Measurements from ENCODE around the gene FRS2. TPM values are rescaled to one million over a fixed set of nuclear protein-coding genes. Genes with fewer than 3 reads are reported as not detected.

Gene FRS2
- total RNA-seq, 1 donor from 2014 or later, result 31.4 TPM

GRCh38 chr12:69610126-69610525, 139.9 kb downstream of the FRS2 start:
- Mint-ChIP-seq H3K4me3 (no peak overlapping the region), H3K27ac (ENCODE audit: unreplicated experiment) (no peak overlapping the region), H3K4me1 (no peaks in the 10 kb centered on the region), H3K9me3 (no peaks in the 10 kb centered on the region), H3K27me3 (ENCODE audit: low read depth) (peaks cover 3% of the 10 kb centered on the region), H3K36me3 (ENCODE audit: low read depth) (no peaks in the 10 kb centered on the region)
- DNase-seq (ENCODE audit: low read depth, low spot score), result no peak
- TF ChIP-seq CTCF (conservative IDR thresholded peaks at IDR 0.05), result no peak

- Mint-ChIP-seq H3K27ac (ENCODE audit: unreplicated experiment) (no peak within 1 kb of the TSS), H3K9me3 (no peaks in the 10 kb centered on the region), H3K4me3 (no peak within 1 kb of the TSS), H3K4me1 (no peaks in the 10 kb centered on the region), H3K36me3 (ENCODE audit: low read depth) (no peaks in the 10 kb centered on the region), H3K27me3 (ENCODE audit: low read depth) (peaks cover 3% of the 10 kb centered on the region)
- no peak for DNase-seq (ENCODE audit: low read depth, low spot score)
- TF ChIP-seq CTCF (conservative IDR thresholded peaks at IDR 0.05), result no peak
Observed at GRCh38 chr12:69610729-69611128, 140.5 kb downstream of the FRS2 start, which contains the start of gene LRRC10. LRRC10 (minus strand) TSS chr12:69610907; CDS start chr12:69610838, 69 bp downstream.

GRCh38 chr12:69613351-69613750, 143.2 kb downstream of the FRS2 start:
- Mint-ChIP-seq H3K27ac (ENCODE audit: unreplicated experiment) (no peak overlapping the region), H3K4me3 (no peak overlapping the region), H3K36me3 (ENCODE audit: low read depth) (no peaks in the 10 kb centered on the region), H3K9me3 (no peaks in the 10 kb centered on the region), H3K27me3 (ENCODE audit: low read depth) (peaks cover 3% of the 10 kb centered on the region), H3K4me1 (no peaks in the 10 kb centered on the region)
- TF ChIP-seq CTCF (conservative IDR thresholded peaks at IDR 0.05), result no peak
- no peak for DNase-seq (ENCODE audit: low read depth, low spot score)

- no peak for DNase-seq (ENCODE audit: low read depth, low spot score)
- Mint-ChIP-seq H3K27ac (ENCODE audit: unreplicated experiment) (no peak overlapping the region), H3K9me3 (peaks cover 5% of the 10 kb centered on the region)
Observed at GRCh38 chr12:69616025-69616424, 145.8 kb downstream of the FRS2 start.

GRCh38 chr12:69619050-69619449, 148.9 kb downstream of the FRS2 start:
- TF ChIP-seq CTCF (conservative IDR thresholded peaks at IDR 0.05), result no peak
- Mint-ChIP-seq H3K27me3 (ENCODE audit: low read depth) (no peaks in the 10 kb centered on the region), H3K4me1 (no peaks in the 10 kb centered on the region), H3K9me3 (peaks cover 5% of the 10 kb centered on the region), H3K36me3 (ENCODE audit: low read depth) (no peaks in the 10 kb centered on the region), H3K4me3 (no peak overlapping the region), H3K27ac (ENCODE audit: unreplicated experiment) (no peak overlapping the region)
- DNase-seq (ENCODE audit: low read depth, low spot score), result no peak

More at GRCh38 chr12:69616025-69616424, 145.8 kb downstream of the FRS2 start:
- H3K27me3 Mint-ChIP-seq (ENCODE audit: low read depth), result no peaks in the 10 kb centered on the region
- H3K4me3 Mint-ChIP-seq, result no peak overlapping the region
- TF ChIP-seq CTCF (conservative IDR thresholded peaks at IDR 0.05), result no peak
- no peaks in the 10 kb centered on the region for H3K4me1 Mint-ChIP-seq
- no peaks in the 10 kb centered on the region for H3K36me3 Mint-ChIP-seq (ENCODE audit: low read depth)

GRCh38 chr12:69620077-69620476, 149.9 kb downstream of the FRS2 start:
- H3K27ac Mint-ChIP-seq (ENCODE audit: unreplicated experiment), result no peak overlapping the region
- TF ChIP-seq CTCF (conservative IDR thresholded peaks at IDR 0.05), result no peak
- DNase-seq (ENCODE audit: low read depth, low spot score), result no peak
- no peak overlapping the region for H3K4me3 Mint-ChIP-seq
- H3K27me3 Mint-ChIP-seq (ENCODE audit: low read depth), result no peaks in the 10 kb centered on the region
- peaks cover 5% of the 10 kb centered on the region for H3K9me3 Mint-ChIP-seq
- H3K4me1 Mint-ChIP-seq, result no peaks in the 10 kb centered on the region
- no peaks in the 10 kb centered on the region for H3K36me3 Mint-ChIP-seq (ENCODE audit: low read depth)
